H54 (cell line): Measurements from ENCODE around the gene METTL17.
"Not testable (repeated sequence)": the region's sequence is repeated elsewhere in the genome, so short reads cannot be mapped to it uniquely, and the experiment has no call there.

Source experiments
- DNase-seq: peaks from one replicate; pipeline ENCODE4 v3.0.0; 2011; ENCODE audit warnings: low spot score, mixed read lengths; ENCODE audit not compliant: insufficient read length
- FAIRE-seq: peaks from 3 replicates; lab custom pipeline; 2011; peaks lifted over from hg19 to GRCh38; lab: Jason Lieb, UNC
- POLR2A ChIP-seq: IDR thresholded peaks from 2 replicates; pipeline ENCODE4 v1.6.1; 2011; ENCODE audit warnings: low read depth, mild to moderate bottlenecking, low read length

The METTL17 gene

DNA sequence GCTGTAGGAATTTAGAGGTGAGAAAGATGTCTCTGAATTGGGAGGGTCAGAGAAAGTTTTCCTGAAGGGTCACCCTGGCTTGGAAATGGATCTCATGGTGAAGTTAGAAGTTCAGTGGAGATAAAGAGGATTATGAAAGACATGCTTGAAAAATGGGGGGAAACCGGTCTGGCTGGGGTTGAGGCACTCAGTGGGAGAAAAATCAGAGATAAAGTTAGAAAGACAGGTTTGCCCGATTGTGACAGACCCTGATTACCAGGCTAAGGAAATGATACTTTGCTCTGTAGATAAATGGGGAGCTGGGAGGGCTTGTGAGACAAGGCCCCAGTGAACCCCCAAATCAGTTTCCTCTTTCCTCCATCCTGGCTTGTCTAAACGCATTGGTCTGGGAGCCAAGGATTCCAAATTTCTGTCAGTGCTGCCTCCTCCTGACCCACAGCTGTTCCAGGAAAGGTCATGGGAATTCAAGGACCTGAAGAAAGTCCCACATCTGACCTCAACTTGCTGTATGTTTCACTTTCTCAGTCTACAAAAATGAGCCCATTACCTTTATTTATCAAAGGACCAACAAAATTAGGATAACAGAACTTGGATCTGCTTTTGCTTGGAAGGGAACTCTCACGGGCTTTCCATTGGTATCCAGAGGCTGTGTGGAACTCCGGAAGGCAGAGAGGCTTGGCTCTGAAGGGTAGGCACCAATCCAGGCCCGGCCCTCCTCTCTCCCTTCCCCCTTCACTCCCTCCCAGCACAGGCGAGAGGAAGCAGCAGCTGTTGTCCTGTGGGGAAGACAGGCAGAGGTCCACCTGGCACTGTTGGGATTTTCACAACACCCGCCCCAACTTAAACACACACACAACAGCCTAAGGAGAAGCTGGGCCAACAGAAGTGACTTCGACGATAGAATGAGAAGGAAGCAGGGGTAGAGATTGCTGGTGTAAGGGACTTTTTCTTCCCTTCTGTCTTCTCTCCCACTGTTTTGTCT is 49.0 kb downstream of the METTL17 start:
- no peak for FAIRE-seq
- no peak for TF ChIP-seq POLR2A
- no peak for DNase-seq

DNA sequence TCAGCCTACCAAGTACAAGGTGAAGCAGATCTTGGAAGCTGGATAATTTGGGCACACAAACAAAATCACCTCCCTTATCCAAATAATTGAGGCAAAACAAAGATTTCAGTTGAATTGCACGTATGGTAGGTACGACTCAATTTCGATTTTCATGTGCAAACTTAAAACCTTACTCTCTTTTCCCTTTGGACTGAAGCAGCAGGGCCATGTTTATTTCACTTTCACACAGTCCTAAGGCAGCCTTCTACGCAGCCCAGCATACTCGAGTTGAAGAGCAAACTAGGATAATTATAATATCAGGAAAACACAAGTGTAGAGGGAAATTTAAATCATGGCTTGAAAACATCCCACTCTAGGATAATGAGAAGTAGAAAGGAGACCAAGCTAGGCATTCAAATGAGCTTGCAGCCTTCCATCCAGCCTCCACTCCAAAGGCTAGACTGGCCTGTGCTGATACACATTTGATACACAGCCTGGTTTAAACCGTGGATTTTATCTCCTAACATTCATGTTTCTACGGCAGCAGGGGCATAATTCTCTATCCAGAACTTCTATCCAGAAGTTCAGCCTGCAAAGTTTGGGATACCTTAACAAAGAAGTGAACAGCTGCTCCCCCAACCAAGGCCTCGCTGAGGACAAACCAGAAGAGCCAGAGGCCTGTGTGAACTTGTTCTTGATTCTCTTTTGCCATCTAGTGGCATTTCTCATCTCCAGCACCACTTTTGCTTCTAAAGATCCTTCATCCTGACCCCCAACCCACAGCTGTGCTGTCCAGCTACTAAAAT is 50.0 kb downstream of the METTL17 start:
- no peak for DNase-seq
- no peak for FAIRE-seq
- TF ChIP-seq POLR2A, result no peak

DNA sequence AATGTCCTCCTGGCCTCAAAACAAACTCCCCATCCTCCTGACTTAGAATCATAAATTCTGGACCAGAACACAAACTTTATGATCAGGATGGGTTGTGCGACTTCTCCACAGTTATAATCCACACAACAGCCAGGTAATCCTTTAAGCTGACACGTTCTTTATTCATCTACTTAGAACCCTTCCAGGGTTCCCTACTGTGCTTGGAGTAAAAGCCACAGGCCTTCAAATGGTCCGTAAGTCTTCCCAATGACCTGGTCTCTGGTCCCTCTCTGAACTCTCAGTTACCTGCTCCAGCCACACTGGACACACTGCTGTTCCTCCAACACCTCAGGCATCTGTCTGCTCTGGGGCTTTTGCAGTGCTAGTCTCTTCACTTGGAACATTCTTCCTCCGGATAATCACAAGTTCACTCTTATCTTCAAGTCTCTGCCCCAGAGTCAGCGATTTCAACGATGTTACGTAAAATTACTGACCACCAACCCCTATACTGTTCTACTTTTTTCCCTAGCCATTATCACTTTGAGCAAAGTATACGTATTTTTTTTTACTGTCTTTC is 50.7 kb downstream of the METTL17 start:
- no peak for FAIRE-seq
- no peak for DNase-seq
- TF ChIP-seq POLR2A, result no peak

DNA sequence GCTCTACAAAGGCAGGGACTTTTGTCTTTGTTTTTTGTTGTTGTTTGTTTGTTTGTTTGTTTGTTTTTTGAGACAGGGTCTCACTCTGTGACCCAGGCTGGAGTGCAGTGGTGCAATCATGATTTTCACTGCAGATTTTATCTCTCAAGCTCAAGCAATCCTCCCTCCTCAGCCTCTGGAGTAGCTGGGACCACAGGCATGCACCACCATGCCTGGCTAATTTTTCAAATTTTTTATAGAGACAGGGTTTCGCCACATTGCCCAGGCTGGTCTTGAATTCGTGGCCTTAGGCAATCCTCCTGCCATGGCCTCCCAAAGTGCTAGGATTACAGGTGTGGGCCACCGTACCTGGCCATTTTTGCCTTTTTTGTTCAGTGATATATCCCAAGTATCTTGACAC is 51.2 kb downstream of the METTL17 start:
- not testable (repeated sequence) for DNase-seq, FAIRE-seq

DNA sequence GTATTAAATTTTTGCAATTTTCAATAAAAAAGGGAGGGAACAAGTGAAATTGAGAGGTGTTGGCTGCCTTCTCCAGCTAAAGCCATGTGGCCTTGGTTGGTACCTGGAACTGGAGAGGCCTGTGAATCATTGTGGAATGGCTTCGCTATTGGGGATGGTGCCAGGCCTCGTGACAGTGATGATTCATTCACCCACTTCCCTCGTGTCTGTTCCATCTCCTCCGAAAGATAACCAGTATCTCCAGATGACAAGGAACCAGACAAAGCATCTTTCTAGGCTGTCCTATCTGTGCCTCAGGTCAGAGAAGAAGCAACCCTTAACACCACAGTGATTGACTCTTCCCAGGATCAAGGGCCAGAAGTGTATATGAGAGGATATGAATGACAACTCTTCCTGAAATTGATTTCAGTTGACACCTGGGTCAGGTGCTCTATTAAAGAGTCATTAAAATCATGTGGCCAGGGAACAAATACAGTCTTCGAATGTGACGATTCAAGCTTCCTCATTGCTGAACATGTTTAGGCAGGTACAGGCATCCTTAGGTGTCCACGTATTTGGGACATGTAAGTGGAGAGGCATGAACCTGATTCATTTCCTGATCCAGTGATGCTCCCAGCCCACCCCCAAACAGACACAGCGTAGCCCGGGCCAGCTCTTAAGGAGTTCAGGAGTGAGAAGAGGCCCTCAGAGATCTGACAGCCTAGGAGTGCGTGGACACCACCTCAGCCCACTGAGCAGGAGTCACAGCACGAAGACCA is 52.1 kb downstream of the METTL17 start, which contains the start of gene RNASE7:
RNASE7 (plus strand) TSS at position 687 of the 758 bp plus-strand sequence. CDS start 631 bp downstream, outside the sequence.
- DNase-seq (no peak), FAIRE-seq (no peak)
- no peak for TF ChIP-seq POLR2A

DNA sequence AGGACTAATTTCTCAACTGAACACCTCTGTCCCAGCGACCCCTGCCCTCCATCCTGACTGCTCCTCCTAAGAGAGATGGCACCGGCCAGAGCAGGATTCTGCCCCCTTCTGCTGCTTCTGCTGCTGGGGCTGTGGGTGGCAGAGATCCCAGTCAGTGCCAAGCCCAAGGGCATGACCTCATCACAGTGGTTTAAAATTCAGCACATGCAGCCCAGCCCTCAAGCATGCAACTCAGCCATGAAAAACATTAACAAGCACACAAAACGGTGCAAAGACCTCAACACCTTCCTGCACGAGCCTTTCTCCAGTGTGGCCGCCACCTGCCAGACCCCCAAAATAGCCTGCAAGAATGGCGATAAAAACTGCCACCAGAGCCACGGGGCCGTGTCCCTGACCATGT is 53.1 kb downstream of the METTL17 start:
- FAIRE-seq, result no peak

DNA sequence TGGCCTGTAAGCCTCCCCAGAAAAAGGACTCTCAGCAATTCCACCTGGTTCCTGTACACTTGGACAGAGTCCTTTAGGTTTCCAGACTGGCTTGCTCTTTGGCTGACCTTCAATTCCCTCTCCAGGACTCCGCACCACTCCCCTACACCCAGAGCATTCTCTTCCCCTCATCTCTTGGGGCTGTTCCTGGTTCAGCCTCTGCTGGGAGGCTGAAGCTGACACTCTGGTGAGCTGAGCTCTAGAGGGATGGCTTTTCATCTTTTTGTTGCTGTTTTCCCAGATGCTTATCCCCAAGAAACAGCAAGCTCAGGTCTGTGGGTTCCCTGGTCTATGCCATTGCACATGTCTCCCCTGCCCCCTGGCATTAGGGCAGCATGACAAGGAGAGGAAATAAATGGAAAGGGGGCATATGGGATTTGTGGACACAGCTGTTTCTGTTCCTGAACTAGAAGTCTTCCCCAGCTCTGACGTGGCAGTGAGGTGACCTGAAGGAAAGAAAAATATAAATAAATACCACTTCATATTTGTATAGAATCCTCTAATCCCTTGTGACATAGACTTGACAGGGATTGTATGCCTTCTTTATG is 53.7 kb downstream of the METTL17 start:
- FAIRE-seq (no peak), DNase-seq (no peak)
- no peak for TF ChIP-seq POLR2A

More for the DNA sequence above, 53.1 kb downstream of the METTL17 start:
- DNase-seq, result no peak
- TF ChIP-seq POLR2A, result no peak

DNA sequence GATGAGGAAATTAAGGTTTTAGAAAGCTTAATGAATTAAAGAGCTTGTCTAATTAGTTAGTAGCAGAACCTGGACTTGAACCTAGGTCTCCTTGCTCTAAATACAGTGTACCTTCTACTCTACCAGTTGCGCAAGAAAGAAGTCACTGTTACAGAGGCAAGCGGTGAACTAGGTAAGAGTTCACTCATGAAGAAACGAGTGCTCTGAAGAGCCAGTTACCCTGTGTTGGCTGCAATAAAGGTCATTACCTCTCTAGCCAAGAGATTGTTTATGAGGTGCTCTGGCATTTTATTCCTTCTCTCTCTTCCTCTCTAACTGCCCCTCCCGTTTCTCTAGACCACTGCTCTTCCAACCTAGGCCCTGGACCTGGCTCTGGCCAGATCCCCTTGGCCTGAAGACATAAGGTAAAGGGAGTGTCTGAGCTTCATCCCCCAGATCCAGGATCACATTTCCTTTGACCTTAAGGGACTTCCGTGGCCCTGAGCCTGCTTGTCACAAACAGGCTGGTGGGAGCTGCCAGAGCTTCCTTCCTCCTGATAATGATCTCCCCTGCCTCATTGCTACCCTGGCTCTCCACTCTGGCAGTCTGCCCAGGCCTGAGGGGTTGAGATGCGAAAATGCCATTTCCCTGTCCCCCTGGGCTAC is 54.3 kb downstream of the METTL17 start:
- FAIRE-seq (no peak), DNase-seq (no peak)
- no peak for TF ChIP-seq POLR2A
